GM12874 (cell line): ENCODE results near the gene FHL1.

Source experiments
- TF ChIP-seq, protein P1 (sequence below): IDR thresholded peaks from 2 replicates; pipeline ENCODE4 v1.5.1; 2011; ENCODE audit warnings: low read depth, mild to moderate bottlenecking, control low read depth, low read length, moderate library complexity; ENCODE audit not compliant: insufficient read depth

The FHL1 gene

GRCh38 chrX:136190038-136190713 is 42.8 kb downstream of the FHL1 start:
- TF ChIP-seq, protein P1, sequence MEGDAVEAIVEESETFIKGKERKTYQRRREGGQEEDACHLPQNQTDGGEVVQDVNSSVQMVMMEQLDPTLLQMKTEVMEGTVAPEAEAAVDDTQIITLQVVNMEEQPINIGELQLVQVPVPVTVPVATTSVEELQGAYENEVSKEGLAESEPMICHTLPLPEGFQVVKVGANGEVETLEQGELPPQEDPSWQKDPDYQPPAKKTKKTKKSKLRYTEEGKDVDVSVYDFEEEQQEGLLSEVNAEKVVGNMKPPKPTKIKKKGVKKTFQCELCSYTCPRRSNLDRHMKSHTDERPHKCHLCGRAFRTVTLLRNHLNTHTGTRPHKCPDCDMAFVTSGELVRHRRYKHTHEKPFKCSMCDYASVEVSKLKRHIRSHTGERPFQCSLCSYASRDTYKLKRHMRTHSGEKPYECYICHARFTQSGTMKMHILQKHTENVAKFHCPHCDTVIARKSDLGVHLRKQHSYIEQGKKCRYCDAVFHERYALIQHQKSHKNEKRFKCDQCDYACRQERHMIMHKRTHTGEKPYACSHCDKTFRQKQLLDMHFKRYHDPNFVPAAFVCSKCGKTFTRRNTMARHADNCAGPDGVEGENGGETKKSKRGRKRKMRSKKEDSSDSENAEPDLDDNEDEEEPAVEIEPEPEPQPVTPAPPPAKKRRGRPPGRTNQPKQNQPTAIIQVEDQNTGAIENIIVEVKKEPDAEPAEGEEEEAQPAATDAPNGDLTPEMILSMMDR = no peak

- TF ChIP-seq, protein P1 = no peak
These were observed 43.8 kb downstream of the FHL1 start for GRCh38 chrX:136191171-136191570.

DNA sequence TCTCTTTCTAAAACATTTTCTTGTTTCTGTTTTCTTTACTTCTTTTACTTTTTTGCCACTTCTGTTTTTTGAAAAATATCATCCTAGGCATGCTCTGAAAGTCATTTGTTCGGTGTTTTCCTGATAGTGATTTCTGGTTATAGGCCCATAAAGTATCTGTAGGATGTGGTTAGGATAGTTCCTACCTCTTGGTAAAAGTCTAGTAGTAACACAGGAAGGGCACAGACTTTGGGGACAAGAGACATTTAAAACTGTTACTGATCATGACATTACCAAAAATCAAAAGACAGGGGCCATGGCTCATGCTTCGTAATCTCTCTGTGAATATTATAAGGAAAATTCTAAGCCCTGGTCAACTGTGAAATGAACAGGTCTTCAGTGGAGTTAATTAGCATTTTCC is 44.8 kb downstream of the FHL1 start:
- TF ChIP-seq, protein P1 = no peak

DNA sequence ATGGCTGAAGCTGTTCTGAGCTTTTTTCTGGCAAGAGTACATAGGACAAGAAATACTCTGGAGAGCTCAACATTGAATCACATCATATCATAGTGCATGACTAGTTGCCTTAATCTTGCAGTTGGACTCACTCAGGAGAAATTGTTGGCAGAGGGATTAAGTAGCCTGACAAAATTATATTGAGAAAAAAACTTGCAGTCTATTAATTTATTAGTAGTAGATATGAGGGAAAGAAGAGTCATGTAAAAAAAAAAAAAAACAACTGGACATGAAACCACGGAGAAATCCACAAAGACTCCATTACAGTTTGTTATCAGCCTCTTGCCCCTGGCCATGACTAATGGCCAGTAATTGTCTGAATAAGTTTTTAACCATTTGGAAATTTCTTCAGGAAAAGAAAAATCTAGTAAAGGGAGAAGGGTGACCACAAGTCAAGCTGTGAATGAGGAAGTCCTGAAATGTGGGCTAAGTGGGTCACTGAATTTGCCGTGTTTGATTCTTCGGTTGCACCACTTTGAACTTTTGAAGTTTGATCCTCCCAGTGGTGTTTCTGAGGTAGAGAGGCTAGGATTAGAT is 45.6 kb downstream of the FHL1 start:
- TF ChIP-seq, protein P1 = no peak

DNA sequence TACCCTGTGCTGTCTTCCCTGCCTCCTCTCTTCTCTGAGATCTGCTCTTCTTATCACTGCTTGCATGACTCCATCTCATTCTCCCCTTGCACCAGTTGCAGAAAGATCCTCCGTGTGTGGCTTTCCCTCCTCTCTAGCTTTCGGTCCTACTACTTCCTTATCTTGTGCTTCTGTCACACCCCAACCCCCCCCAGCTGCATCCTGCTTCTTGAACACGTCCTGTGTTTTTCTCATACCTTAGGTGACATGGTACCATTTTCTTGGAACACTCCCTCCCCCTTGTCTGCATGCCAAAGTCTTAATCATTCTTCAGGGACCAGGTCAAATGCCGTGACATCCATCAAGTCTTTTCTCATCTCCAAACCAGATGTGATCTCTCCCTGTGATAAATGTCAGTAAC is 46.4 kb downstream of the FHL1 start:
- TF ChIP-seq, protein P1 = no peak

GRCh38 chrX:136194536-136194935 is 47.2 kb downstream of the FHL1 start:
- TF ChIP-seq, protein P1 = no peak

DNA sequence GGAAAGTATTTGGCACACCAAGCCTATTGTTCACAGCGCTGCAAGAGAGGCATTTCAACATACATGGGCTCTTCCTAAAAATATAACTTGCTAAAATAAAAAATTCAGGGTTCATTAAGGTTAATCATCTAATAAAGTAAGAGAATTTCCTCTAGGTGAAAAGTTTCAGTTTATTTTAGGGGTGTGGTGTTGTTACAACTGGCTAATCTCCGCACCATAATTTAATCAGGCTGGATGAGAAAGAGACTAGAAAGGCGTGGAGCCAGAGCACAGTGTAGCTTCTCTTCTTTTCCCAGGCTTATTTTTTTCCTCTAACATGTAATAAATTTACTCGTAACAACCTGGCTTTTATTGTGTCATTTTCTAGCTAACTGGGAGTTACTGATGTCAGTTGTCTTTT is 47.9 kb downstream of the FHL1 start:
- TF ChIP-seq, protein P1 = no peak
